ENCODE data around the gene TMEM182.

The TMEM182 gene

DNA sequence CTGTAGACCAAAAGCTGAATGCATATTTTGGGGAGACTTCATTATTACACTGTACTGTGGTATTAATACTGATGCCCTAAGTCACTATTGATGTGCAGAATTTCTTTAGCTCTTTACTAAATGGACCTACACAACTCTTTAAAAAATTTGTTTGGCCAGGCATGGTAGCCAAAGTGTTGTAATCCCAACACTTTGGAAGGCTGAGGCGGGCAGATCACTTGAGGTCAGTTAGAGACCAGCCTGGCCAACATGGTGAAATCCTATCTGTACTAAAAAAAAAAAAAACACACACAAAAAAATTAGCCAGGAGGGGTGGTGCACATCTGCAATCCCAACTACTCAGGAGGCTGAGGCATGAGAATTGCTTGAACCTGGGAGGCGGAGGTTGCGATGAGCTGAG lies 6.4 kb downstream of the TMEM182 start:
- no peak for DNase-seq (ENCODE audit: low spot score)

DNA sequence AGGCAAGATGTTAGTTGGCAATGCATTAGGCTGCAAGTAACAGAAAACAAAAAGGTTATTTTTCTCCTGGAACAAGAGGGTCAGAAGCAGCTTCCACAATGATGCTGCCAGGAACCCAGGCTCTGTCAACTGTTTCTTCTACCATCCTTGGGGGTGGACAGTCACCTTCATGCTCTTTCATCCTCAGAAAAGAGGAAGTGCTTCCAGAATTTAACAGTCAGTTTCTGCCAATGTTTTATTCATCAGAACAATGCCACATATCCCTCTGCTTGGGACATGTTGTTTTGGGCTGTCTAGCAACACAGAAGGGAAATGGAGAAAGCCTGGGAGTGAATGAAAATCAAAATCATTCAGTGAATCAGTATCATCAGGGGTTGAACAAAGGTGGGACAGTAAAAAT lies 7.1 kb downstream of the TMEM182 start:
- DNase-seq (ENCODE audit: low spot score) = no peak

DNA sequence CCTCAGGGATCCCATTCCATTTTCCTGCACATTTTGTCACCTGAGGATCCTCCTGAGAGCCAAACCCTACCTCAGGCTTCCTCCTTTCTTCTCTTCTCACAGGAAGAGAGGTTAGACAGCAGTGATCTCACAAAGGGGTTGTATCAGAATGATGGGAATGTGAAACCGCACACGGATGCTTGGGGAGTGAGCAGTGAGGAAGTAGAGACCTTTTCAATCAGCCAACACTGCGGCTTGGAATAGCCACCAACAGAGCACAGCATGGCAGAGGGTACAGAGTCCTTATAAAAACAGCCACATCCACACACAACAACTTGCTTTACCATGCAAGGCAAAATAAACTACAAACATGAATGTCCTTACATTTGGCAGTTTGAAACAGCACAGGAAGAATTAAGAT lies 8.7 kb downstream of the TMEM182 start:
- no peak for DNase-seq (ENCODE audit: low spot score)

DNA sequence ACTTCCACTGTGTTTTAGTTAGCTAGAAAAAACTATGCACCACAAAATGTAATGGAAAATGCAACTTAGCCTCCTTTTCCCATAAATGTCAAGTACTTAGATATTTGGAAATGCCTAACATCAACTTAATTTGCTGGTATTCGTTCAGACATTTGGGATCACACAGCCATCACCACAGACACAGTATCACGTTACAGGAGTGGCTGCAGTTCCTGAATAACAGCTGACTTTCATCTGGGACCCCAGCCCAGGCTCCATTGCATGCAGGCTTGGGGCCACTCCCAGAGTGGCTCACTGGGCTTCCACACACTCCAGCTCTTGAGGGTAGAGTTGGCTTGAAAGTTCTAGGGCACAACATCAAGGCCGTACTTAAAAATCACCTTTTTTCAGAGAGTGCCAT lies 9.3 kb downstream of the TMEM182 start:
- no peak for DNase-seq (ENCODE audit: low spot score)

DNA sequence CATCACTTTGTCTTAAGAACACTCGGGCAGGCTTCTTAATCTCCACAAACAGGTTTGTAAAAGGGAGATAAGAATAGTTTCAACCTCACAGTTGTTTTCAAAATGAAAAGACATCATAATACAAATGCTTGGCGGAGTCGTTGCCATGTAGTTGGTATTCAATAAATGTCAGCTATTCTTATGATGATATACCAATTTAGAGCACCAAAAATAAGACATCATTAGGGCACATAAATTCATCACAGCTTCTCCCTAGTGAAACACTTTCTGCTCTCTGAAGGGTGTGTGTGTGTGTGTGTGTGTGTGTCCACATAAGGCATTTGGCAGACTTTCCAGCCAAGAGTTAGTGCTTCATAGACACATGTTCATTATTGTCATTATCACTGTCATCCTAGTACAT lies 10.8 kb downstream of the TMEM182 start:
- no peak for DNase-seq (ENCODE audit: low spot score)

DNA sequence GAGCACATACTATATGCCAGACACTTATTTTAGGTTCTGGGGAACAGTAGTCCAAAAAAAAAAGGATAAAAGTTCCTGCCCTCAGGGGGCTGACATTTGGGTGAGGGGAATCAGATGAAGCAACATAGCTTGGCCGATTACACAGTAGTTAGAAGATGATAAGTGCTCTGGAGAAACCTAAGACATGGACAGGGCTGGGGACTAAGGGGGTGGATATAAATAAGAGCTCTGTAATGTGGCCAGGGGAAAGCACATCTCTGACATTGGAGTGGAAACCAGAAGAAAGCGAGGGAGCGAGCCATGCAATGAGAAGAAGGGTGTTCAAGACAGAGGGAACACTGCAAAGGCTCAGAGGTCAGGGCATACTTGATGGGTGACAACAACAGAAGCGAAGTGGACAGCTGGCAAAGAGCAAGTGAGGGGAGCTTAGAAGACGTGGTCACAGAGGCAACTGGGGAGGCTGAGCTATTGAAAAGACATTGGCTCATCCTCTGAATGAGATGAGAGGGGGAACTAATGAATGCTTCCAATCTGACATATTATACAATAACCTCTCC lies 11.4 kb downstream of the TMEM182 start:
- DNase-seq (ENCODE audit: low spot score) = no peak

DNA sequence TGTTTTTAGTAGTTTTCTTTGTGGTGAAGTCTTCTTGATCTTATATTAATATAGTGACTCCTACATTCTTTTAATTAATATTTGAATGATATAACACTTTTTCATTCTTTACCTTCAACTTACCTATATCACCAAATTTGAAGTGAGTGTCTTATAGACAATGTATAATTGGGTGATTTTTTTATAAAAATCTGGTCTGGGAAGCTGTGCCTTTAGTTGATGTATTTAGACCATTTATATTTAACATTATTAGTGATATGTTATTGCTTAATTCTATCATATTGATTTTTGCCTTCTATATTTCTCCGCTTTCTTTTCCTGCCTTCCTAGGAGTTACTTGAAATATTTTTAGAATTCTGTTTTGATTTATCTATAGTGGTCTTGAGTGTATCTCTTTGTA lies 16.4 kb downstream of the TMEM182 start:
- DNase-seq (ENCODE audit: low spot score) = no peak

DNA sequence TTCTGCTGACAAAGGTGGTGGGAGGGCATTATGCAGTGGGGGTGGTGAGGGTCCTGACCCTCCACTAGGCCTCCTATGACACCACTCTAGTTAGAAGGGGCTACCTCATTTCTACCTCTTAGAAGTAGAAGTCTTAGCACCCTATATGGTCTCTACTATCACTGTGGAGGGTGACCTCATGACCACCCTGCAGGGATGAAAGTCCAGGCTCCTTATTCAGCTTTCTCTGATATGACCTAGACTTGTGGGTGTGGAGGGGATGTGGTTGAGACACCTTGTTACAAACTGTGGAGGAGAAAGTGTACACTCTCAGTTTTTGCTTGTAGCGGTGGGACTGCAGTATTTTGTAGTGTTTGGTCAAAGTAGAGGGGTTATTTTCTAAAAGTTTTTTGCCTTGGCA lies 18.6 kb downstream of the TMEM182 start:
- no peak for DNase-seq (ENCODE audit: low spot score)

DNA sequence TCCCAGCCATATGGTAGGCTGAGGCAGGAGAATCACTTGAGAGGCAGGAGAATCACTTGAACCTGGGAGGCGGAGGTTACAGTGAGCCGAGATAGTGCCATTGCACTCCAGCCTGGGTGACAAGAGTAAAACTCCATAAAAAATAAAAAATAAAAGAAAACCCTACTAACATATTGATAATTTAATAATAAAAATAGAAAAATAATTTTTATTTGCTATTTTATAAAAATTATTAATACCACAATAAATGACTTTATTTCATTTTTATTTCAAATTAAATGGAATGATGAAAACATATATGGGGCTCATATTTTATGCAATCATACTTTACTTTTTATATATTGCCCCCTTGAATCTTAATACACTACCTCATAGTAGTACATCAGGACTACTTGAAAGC lies 20.4 kb downstream of the TMEM182 start:
- no peak for DNase-seq (ENCODE audit: low spot score)

DNA sequence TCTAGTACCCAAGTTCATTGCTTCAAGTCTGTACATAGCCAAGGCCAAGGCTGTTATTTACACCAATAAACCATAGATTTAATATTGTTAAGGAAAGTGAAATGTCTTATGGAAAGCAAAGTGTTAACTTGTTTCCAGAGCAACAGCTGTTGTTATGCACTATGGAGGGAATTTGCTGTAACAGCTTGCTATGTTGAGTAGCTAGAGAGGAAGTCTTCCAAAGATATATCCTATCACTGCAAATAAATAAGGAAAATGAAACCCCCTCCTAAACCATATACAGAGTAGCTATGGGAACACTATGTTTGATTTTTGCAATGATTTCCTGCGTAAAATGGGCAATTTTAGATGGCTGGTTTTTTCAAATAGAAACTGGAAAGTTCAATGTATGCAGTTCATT lies 21.1 kb downstream of the TMEM182 start:
- no peak for DNase-seq (ENCODE audit: low spot score)

DNA sequence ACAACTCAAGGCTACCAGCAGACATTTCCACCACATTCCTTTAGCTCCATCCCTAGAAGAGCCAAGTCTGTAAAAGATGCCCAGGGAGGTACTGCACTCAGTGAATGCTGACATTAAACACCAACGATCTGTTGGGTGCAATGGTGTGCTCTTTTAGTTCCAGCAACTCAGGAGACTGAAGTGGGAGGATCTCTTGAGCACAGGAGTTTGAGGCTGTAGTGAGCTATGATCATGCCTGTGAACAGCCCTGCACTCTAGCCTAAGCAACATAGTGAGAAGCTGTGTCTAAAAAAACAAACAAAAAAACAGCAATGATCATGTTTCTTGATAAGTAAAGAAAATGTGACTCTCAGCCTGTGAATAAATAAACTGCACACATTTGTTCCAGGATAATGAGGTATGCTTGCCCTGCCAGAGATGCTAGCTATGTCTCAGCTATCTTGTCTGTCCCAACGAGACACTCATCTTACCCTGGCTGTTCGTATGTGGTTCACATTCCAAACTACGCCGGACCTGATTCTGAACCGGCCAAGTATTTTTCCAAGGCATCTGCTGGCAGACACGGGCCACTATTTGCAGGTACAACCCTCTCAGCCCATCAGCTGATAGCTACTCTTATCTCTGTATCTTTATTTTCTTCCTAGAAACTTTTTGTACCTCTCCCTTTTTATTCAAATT lies 21.8 kb downstream of the TMEM182 start:
- no peak for DNase-seq (ENCODE audit: low spot score)

DNA sequence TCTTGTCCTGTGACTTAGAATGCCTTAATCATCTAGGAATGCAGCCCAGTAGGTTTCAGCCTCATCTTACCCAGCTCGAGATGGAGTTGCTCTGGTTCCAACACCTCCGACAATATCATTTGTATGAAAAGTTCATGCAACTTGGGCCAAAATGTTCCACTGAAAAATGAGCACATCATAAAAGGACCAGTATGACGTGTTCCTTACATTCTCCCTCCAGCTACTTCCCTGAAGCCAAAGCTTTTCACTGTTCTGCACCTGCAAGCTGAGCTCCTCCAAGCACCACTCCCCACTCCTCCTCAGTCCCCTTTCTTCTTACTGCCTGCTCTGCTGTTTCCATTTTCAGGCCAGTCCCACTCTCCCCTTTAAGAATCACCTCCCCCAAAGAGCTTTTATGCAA lies 23.1 kb downstream of the TMEM182 start:
- DNase-seq (ENCODE audit: low spot score) = no peak

DNA sequence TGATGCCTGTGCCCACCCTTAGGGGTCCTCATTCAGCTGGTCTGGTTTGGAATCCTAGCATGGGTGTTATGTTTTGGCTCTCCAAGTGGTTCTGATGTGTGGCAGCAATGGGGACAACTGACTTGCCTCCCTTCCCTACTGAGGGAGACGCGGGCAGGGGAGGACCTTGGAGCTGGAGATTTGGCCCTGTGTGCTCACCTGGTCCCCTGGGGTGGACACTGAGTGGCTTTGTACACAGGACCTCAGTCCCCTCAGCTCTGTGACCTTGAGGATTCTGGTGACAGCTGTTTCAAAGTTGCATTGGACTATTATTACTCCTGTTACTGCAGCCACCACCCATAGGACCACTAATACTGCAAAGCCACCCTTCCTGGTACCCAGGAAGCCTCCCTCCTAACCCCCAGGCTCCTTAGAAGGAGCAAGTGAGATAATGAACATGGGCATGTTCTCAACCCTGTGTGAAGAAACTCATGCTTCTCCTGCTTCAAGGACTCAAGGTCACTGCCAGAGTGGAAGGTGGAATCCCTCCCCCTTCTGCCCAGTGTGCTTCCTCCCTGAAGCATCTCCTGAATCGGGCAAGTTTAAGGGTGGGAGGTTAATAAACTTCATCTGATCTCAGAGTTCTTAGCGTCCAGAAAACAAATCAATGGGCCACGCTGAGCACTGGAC lies 26.5 kb downstream of the TMEM182 start:
- no peak for DNase-seq (ENCODE audit: low spot score)

DNA sequence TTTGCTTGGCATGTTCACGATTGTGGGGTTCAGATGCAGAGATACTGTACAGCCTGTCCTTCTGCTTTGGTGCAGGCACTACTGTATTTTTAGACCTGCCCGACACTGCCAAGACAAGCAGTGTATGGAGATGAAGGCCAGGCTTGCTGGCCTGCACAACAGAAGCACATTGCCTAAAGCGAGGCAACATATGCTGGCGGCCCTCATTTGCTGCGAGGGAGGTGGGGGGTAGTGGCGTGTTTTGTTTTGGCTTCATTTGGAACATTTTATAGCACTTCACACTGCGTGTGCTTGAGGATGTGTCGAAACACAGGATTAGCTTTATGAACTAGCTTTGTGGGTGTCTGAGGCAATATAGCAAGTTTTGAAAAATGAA lies 27.0 kb downstream of the TMEM182 start:
- DNase-seq (ENCODE audit: low spot score) = no peak

DNA sequence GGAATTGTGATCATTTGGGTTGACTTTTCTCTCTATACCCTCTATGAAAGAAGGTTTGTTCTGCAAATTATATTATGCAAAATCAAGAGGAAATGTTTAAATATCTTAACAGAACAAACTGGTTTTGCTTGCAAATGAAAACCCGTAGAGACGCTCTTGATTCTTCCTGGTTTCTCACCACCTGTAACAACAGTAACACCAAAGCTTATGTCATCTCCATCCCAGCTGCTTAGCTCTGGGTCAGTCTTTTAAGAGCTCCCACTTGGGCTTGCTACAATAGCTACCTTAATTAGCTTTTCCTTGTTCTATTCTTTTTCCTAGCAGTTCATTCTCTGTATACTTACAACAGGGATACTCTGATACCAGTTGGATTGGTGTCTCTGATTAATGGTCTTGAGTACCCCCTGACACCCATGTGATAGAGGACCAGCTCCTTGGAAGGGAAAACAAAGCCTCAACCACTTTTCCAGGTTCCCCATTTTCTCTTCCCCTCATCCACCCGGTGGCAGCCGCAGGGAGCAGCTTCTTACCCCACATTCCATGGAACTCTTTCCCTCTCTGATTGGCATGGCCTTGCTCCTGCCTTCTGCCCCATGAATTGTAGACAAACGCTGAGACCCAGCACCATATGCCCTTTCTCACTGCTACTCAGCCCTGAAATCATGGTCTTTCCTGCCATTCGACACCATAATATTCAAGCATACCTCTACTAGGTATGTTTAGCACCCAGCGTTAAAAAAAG lies 27.7 kb downstream of the TMEM182 start:
- no peak for DNase-seq (ENCODE audit: low spot score)

DNA sequence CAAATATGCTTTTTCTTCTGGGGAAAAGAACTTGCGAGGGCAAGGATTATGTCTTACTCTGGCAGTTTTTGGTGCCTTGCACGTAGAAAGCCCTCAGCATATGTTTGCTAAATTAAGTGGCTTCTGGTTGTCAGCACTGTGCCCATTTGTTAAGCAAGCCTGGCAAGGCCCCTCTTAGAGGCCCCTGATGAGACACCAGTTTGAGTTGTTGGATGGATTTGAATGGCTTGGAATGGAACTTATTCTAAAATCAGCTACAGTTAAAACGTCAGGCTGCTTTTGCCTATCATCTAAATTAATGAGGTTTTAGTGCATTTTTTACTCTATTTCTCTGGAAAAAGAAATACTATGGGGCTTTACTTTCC lies 28.2 kb downstream of the TMEM182 start:
- DNase-seq (ENCODE audit: low spot score) = no peak

DNA sequence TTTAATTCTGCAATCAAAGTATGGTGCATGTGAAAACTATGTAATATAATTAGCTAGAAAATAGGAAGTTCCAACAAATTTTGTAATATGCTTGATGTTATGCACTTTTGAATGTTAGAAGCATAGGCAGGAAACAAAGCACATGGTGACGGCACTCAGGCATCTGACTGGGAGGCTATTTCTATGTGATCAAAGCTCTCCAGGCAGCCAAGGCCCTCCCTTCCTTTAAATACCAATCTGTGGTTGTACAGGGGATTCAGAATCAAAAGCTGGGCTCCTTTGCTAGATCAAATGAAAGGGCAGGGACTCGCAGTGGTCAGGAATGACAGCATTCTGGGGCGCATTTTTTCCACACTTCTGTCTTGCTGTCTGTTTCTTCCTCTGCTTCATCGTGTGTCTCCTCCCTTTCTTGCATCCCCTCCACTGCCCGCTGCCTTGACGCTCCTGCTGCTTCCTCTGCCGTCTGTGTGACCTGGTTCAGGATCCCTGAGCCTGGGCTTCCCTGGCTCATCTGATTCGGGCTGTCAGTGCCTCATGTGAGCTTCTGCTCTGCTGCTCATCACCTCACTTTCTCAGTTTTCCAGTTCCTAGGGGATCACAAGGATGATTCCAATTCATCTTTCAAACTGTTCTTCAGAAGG lies 30.9 kb downstream of the TMEM182 start:
- DNase-seq (ENCODE audit: low spot score) = no peak

DNA sequence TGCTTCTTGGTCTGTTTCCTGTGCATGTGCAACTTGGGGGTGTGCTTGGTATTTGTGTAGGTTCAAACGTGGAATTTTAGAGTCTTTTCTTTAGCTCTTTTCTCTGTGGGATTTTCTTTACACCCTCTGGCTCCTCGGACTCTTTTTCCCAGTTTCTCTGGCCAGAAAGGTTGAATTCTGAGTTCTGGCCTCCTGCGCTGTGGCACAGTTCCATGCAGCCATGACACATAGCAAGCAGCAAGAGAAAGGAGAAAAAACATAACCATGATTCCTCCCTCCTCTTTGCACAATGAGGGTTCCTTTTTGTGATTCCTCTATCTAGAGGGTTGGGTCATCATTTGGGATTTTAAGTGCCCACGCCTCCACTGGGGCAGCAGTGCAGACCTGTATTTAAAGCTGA lies 33.8 kb downstream of the TMEM182 start:
- DNase-seq (ENCODE audit: low spot score) = no peak

DNA sequence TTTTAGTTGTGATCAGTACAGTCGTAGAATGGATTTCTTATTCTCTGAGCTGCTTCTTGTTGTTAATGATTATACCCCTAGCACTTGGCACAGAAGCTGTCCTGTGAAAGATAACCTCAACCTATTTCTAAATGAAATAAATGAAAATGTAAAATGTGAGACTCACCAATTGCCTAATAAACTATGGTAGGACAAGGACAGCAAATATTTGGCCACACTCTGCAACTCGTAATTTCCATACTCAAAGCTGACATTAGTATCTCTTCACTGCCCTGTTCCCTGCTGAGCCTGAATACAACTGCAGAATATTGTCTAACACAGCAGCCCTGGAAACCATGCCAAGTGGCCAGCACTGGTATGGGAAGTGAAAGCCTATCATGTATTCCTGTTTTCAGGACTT lies 34.5 kb downstream of the TMEM182 start:
- no peak for DNase-seq (ENCODE audit: low spot score)

DNA sequence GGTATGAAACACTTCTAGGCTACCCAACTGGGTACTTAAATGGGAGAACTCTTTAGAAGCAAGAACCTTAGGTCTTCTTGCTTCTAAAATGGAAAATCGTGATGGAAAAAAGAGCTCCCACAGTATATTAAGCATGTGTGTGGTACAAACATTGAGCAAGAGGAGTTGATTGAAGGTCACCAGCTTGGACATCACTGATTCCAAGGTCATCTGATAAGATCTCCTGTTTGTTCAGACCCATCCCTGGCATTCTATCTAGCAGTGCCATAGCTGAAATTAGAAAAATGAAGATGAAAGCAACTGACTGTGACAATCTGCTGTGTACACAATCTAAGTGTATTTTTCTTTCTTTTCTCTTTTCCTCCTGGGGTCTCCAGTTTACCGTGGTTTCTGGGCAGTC lies 35.7 kb downstream of the TMEM182 start:
- DNase-seq (ENCODE audit: low spot score) = no peak

DNA sequence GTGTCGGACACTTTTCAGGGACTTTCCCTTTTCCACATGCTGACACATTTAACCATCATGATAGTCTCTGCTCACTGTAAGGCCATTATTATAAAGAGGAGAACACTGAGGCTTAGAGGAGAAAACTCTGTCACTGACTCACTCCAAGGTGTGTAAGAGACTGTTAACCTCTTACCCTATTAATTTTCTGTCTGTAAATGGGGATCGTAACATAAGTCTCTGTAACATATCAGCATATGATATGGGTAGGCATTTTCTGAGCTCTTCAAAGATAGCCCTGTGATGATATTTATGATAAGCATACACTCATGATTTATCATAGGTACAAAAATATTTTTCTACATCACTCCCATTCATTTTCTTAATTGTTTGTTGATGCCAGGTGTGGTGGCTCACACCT lies 36.4 kb downstream of the TMEM182 start:
- no peak for DNase-seq (ENCODE audit: low spot score)

DNA sequence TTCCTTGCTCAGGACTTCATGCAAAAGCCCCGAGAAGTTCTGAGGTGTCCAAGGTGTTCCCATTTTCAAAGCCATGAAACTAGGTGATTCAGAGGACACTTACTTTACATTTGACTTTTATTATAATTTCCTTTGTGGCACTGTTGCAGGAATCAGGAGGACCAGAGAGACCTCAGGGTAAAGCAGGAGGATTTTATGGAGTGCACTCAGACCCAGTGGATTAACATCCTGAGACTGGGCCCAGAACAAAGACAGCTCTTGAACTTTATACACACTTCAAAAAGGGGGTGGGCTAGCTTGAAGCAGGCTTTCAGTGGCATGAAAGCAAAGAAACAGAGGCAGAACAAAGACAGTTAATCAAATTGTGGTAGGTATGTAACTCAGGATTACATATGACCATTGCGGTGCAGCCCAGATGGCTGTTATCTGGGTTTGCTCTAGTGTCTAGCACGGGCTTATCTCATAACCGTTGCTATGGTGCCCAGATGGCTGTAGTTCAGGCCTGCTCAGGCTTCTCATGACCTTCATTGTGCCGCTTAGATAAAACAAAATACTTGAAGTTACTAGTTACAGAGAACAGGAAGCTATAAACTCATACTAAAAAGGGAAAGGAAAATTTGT lies 39.4 kb downstream of the TMEM182 start:
- no peak for DNase-seq (ENCODE audit: low spot score)

All from HuH-7.5 (cell line).